ENCODE data around the gene NODAL. TPM values are rescaled to one million over a fixed set of nuclear protein-coding genes. Genes with fewer than 3 reads are reported as not detected.

NODAL gene
- total RNA-seq, 1 experiment from 2014 or later, result 0.30 TPM

DNA sequence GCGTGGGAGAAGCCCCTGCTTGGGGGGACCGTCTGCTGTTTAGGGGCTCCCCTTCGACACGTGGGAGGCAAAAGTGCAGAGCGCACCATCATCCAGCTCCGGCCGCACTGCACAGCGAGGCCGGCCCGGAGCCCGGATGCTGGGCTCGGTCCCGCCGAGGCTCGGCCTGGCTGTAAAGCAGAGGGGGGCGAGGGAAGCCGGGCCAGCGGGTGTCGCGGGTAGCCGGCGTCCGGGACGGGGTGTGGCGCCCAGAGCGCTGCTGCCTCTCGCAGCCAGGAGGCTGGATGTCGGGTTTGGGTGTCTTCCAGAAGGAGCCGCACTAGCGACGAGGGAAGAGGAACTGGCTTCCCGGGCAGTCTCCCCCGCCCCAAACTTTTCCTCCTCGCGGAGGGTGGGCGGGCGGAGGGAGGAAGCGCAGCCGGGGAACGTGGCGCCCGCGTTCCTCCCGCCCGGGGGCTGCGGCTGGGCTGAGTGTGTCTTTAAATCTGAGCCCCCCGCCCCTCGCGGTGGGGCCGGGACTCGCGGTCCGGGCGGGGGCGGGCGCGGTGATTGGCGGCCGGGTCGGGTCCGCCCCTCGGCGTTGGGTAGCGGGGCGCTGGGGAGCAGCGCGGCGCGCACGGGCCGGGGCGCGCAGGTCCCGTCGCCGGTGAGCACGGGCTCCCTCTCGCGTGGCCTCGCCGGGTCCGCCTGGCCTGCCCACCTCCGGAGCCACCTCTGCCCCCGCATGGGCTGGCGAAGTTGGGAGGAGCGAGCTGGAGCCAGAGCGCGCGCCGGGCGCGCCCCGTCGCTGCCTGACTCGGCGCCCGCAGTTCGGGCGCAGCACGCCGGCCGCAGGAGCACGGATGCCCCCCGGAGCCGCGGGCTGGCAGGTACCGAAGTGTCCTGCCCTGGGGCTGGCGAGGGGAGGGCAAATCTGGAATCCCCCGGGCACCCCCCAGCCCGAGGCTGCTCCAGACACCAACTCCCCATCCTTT, 37.0 kb upstream of the NODAL start, which contains the start of gene PALD1:
Gene PALD1, plus strand, starts transcription at position 577 of the 974 bp plus-strand sequence. CDS start 47,185 bp downstream, outside the sequence.
- H3K4me1 ChIP-seq (ENCODE audit: control insufficient read depth in 1 of 2, insufficient read depth in 2 of 2, low read length in 2 of 2), result peaks cover 26 to 61% of the 10 kb centered on the region in 2 experiments
- peak within 1 kb of the TSS; percentile 89 for H3K9ac ChIP-seq (ENCODE audit: low read length)
- POLR2A ChIA-PET, result interaction anchor here (1.0 to 1.4 kb wide), 2 partner anchors 16 to 91 kb away, joined by 3 to 6 read pairs; no protein-coding TSS in a partner anchor
- H3K9me2 ChIP-seq (ENCODE audit: insufficient read depth), result no peaks in the 10 kb centered on the region
- H3K79me2 ChIP-seq (ENCODE audit: insufficient read depth, low read length), result peaks cover 48% of the 10 kb centered on the region
- H4K20me1 ChIP-seq (ENCODE audit: insufficient read depth), result no peaks in the 10 kb centered on the region
- peak within 1 kb of the TSS; percentile 95 for H3K27ac ChIP-seq (ENCODE audit: low read depth, low read length)
- peak within 1 kb of the TSS; percentile 80 to 97 for H3K4me3 ChIP-seq (replicated peaks in 1 of 2; ENCODE audit: low read depth in 1 of 2, low read length in 2 of 2)
- H3K4me2 ChIP-seq (ENCODE audit: low read length), result peak within 1 kb of the TSS; percentile 98
- peaks cover 0 to 7% of the 10 kb centered on the region in 2 experiments; a peak in 1 of 4 replicates for H3K36me3 ChIP-seq (ENCODE audit: control insufficient read depth in 1 of 2, insufficient read depth in 2 of 2, low read length in 2 of 2)
- H2AFZ ChIP-seq (ENCODE audit: low read depth, low read length, poor library complexity, severe bottlenecking), result no peak within 1 kb of the TSS
- intact Hi-C loops (cut with micrococcal nuclease), result loop anchor here (5.0 kb wide), 1 partner anchor 59 kb away; no protein-coding TSS in a partner anchor
- no peaks in the 10 kb centered on the region for H3K9me3 ChIP-seq (ENCODE audit: control insufficient read depth in 1 of 2, insufficient read depth in 1 of 2, low read depth in 1 of 2, low read length in 2 of 2)
- peak; percentile 77 for ATAC-seq
- RAD21 ChIA-PET (ENCODE audit: low non-redundant PET in 1 of 2, low total read pairs in 2 of 2, uncharacterized antibody in 2 of 2, unreplicated experiment in 2 of 2), result interaction anchor here in 1 of 2 experiments (1.0 to 1.3 kb wide), 1 partner anchor 17 kb away, joined by 4 to 7 read pairs; no protein-coding TSS in a partner anchor
- CTCF ChIA-PET, result interaction anchor here (1.8 kb wide), 1 partner anchor 16 kb away, joined by 7 read pairs; no protein-coding TSS in a partner anchor
- H3K27me3 ChIP-seq (ENCODE audit: insufficient read depth, low read length), result no peaks in the 10 kb centered on the region
- peak; percentile 48 for DNase-seq (ENCODE audit: low read depth, low spot score)
- TSS peak; percentile 74 for BruUV-seq (replicated peaks)
- TF ChIP-seq POLR2A (IDR thresholded peaks at IDR 0.05; ENCODE audit: borderline replicate concordance, extremely low read depth, insufficient read depth, insufficient read length) (peak; percentile 61), YY1 (IDR thresholded peaks at IDR 0.05; ENCODE audit: extremely low read depth, insufficient replicate concordance, low read depth, low read length) (peak; percentile 4), EZH2phosphoT487 (IDR thresholded peaks at IDR 0.05; ENCODE audit: borderline replicate concordance) (no peak), SP1 (IDR thresholded peaks at IDR 0.05; ENCODE audit: low read depth) (peak; percentile 29; the same call in 1 of the 2 replicates), EZH2 (IDR thresholded peaks at IDR 0.05) (no peak), RAD21 (IDR thresholded peaks at IDR 0.05; ENCODE audit: low read depth) (no peak), JUND (IDR thresholded peaks at IDR 0.05) (no peak), ZFX (IDR thresholded peaks at IDR 0.05) (peak; percentile 57; the same call in 1 of the 2 replicates), TCF7L2 (IDR thresholded peaks at IDR 0.05; ENCODE audit: borderline replicate concordance, extremely low read depth, insufficient read depth, insufficient read length) (no peak), SIN3A (IDR thresholded peaks at IDR 0.05; ENCODE audit: low read depth) (peak; percentile 15; the same call in 1 of the 2 replicates), CBX3 (IDR thresholded peaks at IDR 0.05; ENCODE audit: low read depth) (no peak), FOSL1 (IDR thresholded peaks at IDR 0.05; ENCODE audit: low read depth) (no peak), POLR2AphosphoS5 (IDR thresholded peaks at IDR 0.05; ENCODE audit: low read depth, low read length) (peak; percentile 69)
- TF ChIP-seq, protein P1, sequence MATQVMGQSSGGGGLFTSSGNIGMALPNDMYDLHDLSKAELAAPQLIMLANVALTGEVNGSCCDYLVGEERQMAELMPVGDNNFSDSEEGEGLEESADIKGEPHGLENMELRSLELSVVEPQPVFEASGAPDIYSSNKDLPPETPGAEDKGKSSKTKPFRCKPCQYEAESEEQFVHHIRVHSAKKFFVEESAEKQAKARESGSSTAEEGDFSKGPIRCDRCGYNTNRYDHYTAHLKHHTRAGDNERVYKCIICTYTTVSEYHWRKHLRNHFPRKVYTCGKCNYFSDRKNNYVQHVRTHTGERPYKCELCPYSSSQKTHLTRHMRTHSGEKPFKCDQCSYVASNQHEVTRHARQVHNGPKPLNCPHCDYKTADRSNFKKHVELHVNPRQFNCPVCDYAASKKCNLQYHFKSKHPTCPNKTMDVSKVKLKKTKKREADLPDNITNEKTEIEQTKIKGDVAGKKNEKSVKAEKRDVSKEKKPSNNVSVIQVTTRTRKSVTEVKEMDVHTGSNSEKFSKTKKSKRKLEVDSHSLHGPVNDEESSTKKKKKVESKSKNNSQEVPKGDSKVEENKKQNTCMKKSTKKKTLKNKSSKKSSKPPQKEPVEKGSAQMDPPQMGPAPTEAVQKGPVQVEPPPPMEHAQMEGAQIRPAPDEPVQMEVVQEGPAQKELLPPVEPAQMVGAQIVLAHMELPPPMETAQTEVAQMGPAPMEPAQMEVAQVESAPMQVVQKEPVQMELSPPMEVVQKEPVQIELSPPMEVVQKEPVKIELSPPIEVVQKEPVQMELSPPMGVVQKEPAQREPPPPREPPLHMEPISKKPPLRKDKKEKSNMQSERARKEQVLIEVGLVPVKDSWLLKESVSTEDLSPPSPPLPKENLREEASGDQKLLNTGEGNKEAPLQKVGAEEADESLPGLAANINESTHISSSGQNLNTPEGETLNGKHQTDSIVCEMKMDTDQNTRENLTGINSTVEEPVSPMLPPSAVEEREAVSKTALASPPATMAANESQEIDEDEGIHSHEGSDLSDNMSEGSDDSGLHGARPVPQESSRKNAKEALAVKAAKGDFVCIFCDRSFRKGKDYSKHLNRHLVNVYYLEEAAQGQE (IDR thresholded peaks at IDR 0.05; ENCODE audit: low read depth), result no peak
- TF ChIP-seq, protein P2, sequence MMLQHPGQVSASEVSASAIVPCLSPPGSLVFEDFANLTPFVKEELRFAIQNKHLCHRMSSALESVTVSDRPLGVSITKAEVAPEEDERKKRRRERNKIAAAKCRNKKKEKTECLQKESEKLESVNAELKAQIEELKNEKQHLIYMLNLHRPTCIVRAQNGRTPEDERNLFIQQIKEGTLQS (IDR thresholded peaks at IDR 0.05), result no peak
- TF ChIP-seq, protein P3, sequence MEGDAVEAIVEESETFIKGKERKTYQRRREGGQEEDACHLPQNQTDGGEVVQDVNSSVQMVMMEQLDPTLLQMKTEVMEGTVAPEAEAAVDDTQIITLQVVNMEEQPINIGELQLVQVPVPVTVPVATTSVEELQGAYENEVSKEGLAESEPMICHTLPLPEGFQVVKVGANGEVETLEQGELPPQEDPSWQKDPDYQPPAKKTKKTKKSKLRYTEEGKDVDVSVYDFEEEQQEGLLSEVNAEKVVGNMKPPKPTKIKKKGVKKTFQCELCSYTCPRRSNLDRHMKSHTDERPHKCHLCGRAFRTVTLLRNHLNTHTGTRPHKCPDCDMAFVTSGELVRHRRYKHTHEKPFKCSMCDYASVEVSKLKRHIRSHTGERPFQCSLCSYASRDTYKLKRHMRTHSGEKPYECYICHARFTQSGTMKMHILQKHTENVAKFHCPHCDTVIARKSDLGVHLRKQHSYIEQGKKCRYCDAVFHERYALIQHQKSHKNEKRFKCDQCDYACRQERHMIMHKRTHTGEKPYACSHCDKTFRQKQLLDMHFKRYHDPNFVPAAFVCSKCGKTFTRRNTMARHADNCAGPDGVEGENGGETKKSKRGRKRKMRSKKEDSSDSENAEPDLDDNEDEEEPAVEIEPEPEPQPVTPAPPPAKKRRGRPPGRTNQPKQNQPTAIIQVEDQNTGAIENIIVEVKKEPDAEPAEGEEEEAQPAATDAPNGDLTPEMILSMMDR (IDR thresholded peaks at IDR 0.05 in 2 of 3, conservative IDR thresholded peaks at IDR 0.05 in 1 of 3; ENCODE audit: borderline replicate concordance in 1 of 3, insufficient read depth in 1 of 3, low read depth in 2 of 3, low read length in 2 of 3), result peak in 1 of 3 experiments; percentile 32; a peak in 2 of 6 replicates
- TF ChIP-seq, protein P4, sequence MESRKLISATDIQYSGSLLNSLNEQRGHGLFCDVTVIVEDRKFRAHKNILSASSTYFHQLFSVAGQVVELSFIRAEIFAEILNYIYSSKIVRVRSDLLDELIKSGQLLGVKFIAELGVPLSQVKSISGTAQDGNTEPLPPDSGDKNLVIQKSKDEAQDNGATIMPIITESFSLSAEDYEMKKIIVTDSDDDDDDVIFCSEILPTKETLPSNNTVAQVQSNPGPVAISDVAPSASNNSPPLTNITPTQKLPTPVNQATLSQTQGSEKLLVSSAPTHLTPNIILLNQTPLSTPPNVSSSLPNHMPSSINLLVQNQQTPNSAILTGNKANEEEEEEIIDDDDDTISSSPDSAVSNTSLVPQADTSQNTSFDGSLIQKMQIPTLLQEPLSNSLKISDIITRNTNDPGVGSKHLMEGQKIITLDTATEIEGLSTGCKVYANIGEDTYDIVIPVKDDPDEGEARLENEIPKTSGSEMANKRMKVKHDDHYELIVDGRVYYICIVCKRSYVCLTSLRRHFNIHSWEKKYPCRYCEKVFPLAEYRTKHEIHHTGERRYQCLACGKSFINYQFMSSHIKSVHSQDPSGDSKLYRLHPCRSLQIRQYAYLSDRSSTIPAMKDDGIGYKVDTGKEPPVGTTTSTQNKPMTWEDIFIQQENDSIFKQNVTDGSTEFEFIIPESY (IDR thresholded peaks at IDR 0.05; ENCODE audit: extremely low read depth, insufficient replicate concordance, low read length), result peak; percentile 24

Measured in HCT116 (cell line).